ENCODE results near the gene INAFM2.

- TF ChIP-seq CBX3 (IDR thresholded peaks at IDR 0.05; ENCODE audit: borderline replicate concordance in 1 of 2, low read length in 2 of 2) (no peak), DNMT1 (IDR thresholded peaks at IDR 0.05) (no peak), TFAP4 (CRISPR knock-in tag; IDR thresholded peaks at IDR 0.05; ENCODE audit: borderline replicate concordance) (no peak), SIN3A (IDR thresholded peaks at IDR 0.05; ENCODE audit: borderline replicate concordance in 2 of 2, control insufficient read depth in 1 of 2, low read depth in 2 of 2, low read length in 2 of 2) (no peak), BACH1 (tag; IDR thresholded peaks at IDR 0.05) (no peak), BCL6 (CRISPR knock-in tag; IDR thresholded peaks at IDR 0.05) (no peak), POLR2AphosphoS5 (IDR thresholded peaks at IDR 0.05; ENCODE audit: control insufficient read depth, insufficient read depth, low read depth, low read length) (no peak), POLR2AphosphoS2 (IDR thresholded peaks at IDR 0.05; ENCODE audit: low read length) (no peak), ZNF253 (CRISPR knock-in tag; conservative IDR thresholded peaks at IDR 0.05) (no peak), USF2 (CRISPR knock-in tag; IDR thresholded peaks at IDR 0.05) (no peak)
Measured at GRCh38 chr15:40331026-40331425, 7.5 kb downstream of the INAFM2 start.

Measured in K562 (cell line).